T-helper 22 cell (primary cell): Measurements from ENCODE around the gene PRR7.
"Not testable (repeated sequence)": the region's sequence is repeated elsewhere in the genome, so short reads cannot be mapped to it uniquely, and the experiment has no call there.

Experiments
- DNase-seq: peaks from one replicate; pipeline ENCODE4 v3.0.0-alpha.2; 2020; ENCODE audit warnings: low read depth

The PRR7 gene

DNA sequence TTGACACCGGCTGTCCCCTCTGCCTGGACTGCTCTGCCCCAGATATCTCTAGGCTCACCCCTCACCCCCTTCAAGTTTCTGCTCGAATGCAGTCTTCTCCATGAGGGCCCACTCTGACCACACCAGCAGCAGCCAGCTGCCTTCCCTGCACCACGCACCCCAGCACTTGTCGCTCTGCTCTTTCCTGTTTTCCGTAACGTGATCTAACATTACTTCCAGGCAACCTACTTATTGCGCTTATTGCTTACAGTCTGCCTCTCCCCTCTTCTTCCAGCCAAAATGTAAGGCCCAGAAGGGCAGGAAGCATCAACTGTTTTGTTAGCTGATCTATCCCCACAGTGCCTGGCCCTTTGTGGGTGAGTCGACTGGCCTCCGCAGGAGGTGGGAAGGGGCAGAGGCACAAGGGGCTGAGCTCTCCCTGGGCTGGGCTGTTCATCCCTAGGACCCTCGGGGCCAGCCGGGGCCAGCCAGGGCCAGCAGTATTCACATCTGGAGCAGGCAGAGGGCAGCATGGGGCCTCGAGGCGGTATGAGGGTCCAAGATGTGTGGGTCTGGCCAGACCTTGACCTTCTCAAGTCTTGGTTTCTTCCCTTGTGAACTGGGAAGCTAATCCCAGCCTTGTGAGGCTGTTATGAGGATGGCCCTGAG is 38.4 kb downstream of the PRR7 start:
- DNase-seq: no peak

DNA sequence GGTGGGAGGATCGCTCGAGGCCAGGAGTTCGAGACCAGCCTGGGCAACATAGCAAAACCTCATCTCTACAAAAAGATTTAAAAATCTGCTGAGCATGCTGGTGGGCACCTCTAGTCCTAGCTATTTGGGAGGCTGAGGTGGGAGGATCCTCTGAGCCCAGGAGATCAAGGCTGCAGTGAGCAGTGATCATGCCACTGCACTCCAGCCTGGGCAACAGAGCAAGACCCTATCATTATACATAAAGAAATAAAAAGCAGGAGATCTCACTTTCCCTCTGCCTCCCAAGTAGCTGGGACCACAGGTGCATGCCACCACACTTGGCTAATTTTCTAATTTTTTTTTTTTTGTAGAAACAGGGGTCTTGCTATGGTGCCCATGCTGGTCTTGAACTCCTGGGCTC is 39.1 kb downstream of the PRR7 start:
- DNase-seq: not testable (repeated sequence)

DNA sequence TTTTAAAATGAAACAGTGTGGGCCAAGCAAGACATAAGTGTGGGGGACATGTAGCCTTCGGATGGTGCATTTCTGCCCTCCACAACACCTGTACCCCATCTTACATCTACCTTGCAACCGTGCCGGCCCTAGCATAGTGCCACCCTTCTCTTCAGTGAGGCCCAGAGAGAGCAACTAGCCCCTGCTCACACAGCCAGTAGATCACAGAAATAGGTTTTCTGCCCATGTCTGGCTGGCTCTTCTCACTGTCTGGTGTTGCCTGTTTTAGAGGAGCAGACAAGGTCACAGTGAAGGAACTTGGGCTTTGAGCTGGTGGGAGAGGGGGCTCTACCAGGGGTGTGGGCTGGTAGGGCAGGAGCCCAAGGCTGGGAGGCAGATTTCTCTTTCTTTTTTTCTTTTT is 39.6 kb downstream of the PRR7 start:
- DNase-seq: no peak

DNA sequence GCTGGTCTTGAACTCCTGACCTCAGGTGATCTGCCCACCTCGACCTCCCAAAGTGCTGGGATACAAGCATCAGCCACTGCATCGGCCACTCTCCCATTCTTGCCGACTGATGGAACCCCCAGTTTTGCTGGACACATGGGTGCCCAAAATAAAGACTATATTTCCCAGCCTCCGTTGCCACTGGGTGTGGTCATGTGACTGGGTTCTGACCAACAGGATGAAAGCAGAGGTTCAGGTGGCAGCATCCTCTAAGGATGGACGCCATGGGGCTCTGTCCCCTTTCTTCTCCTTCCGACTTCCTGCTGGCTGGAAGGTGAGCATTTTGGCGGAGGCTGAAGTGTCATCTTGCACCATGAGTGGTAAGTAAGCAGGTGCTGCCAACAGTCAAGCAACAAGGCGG is 40.5 kb downstream of the PRR7 start:
- DNase-seq: no peak

DNA sequence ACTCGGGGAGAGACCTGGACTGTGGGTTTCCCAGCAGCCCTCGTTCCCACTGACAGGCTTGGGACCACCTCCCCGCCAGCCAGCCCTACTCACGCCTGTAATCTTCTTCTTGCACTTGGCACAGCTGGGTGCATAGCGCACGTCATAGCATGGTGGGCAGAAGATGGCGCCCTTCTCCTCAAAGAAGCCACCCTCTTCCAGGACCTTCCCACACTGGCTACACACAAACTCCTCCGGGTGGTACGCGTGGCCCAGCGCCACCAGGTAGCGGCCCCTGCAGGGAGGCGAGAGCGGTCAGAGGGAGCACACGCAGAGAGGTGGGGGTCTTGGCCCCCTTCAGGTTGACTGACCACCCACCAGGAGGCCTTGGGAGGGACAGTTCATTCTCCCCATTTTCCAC is 41.4 kb downstream of the PRR7 start:
- DNase-seq: no peak

DNA sequence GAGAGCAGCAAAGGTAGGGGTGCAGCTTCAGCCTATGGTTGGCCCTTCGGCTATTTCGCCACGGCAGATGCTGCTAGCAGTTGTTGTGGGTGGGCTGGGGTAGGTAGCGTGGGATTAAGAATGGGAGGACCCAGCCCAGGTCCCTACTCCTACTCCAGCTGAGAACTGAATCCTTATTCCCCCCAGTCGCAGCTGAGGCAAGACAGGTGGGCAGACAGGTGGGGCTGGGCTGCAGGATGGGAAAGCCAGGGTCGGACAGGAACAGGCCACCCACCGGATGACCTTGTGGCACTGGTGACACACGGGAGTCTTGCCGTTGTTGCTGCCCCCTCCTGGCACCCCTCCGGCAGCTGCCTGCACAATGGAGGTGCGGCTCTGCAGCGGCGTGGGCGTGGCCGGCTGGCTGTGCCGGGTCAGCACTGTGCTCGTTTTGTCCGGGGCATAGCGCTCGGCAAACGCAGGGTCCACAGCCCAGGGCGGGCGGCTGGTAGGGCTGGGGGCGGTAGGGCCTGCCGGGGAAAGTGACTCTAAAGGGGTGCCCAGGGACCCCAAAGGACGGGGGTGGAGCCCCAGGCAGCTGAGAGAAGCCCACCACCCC is 42.6 kb downstream of the PRR7 start:
- no peak for DNase-seq

DNA sequence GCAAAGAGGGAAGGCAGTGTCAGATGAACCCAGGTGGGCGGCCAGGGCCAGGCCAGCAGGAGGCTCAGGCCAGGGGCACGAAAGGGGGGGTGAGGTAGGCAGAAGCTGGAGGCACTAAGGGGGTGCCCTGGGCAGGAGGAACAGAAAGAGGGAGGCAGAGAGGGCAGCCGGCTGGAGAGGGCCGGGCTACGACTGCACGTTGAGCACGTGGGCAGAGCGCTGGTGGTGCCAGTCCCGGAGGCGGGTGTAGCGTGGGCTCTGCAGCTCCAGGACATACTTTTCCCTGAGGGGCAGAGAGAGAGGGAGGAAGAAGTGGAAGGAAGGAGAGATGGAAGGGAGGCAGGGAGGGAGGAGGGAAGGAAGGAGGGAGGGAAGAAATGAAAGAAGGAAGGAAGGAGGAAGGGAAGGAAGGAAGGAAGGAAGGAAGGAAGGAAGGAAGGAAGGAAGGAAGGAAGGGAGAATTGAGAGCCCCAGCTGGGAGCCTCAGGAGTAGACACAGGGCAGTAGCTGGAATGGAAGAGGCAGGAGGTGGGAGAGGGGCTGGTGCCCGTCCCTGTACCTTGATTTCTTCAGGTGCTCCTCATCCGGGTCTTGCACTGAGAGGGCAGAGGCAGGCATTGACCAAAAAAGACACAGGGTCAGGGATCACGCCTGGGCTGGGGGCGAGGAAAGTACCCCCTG is 43.8 kb downstream of the PRR7 start:
- no peak for DNase-seq

DNA sequence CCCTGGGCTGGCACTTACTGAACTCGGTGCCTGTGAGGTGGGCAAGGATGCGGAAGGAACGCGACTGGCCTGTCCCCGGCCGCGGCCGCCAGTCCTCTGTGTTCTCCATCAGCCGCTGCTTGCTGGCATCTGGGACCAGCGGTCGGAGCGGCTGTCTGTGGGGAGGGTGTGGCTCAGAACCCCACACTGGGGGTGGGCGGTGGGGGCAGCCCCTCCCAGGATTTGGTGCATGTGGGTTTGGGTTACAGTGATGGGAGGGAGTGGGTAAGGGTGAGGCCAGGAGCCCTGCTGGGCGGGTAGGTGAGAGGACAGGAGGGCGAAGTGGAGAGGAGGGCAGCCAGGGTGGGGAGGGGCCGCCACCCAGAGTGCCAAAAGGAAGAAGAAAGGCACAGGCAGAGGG is 44.4 kb downstream of the PRR7 start:
- no peak for DNase-seq

DNA sequence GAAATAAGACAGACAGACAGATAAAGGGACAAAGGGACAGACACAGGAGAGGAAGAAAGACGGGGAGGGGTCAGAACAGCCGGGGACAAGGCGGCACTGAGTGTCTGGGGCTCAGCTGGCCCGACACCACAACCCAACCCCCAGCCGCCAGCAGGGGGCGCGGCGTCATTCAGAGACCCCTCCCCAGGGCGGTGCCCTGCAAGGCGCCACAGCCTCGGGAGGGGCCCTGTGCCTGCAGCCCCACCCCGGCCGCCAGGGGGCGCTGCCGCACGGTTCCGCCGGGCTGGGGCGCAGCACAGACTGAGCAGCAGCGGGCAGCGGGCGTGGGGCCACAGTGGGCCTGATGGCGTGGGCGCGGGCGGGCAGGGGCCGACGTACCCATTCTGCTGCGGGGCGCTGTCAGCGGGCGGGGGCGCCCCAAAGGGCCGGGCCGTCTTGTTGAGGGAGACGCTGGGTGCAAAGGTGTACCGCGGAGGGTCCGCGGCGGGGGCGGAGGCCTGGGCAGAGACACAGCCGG is 44.9 kb downstream of the PRR7 start:
- no peak for DNase-seq

DNA sequence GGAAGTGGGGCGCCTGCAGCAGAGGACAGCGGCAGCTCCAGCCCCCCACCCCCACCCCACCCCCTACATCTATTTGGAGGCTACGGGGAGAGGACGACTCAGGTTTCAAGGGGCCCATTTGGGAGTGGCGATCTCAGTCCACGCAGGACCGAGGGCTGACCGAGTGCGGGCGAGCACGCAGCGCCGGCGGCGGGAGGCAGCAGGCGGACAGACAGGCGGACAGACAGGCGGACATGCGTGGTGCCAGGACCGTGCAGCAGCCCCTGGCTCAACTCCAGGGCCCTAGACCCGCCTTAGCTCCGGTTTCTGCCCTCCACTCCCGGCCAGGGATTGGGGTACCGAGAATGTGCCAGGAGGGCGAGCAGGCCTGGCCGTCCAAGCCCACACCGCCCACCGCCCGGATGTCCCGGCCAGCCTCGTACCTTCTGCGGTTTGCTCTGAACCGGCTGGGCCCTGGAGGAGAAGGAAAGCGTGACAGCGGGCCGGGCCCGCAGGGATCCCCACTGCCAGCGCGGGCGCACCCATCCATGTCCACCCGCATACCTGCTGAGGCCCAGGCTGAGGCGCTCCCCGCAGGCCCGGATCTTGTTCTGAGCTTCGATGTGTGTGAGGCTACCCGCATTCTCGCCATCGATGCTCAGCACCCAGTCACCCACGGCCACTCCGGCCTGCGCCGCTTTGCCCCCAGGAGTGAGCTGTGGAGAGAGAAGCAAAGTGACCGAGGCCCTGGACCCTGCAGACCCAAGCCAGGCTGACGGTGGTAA is 45.6 kb downstream of the PRR7 start:
- DNase-seq: no peak

DNA sequence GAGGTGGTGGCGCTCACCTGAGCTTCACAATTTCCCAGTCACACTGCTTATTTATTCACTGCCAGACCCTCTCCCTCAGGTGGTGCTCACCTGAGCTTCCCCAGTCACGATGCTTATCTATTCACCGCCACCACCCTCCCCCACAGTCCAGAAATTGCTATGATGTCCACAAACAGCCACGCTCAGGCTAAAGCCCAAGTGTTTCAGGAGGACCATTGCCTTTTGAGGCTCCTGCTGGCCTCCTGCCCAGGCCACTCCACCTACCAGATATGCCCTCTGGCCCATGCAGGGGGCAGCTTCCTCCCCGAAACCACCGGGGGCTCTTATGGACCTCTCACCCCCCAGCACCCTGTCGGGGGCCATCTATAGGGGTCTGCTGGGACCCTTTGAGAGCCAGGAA is 46.2 kb downstream of the PRR7 start:
- DNase-seq: no peak

DNA sequence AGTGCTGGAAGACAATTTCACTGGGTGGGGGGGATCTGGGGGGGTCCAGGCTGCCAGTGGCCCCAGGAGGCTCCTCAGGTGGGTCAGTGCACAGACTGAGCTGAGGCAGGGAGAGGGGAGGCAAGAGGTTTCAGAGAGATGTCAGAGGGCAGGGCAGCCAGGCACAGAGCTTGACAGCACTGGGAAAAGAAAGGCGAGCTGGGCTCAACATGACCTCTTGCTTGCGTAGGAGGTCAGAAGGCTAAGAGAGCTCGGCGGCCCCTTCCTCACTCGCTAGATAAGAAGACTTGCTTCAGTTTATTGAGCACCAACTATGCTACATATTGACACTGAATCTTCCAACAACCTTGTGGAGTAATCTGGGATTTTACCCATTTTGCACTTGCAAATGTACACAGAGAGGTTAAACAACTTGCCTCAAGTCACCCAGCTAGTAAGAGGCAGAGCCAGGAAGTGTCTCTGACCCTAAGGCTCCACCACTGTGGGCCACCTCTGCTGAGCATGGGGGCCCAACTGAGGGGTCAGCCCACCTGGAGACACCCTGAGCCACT is 47.3 kb downstream of the PRR7 start:
- no peak for DNase-seq

DNA sequence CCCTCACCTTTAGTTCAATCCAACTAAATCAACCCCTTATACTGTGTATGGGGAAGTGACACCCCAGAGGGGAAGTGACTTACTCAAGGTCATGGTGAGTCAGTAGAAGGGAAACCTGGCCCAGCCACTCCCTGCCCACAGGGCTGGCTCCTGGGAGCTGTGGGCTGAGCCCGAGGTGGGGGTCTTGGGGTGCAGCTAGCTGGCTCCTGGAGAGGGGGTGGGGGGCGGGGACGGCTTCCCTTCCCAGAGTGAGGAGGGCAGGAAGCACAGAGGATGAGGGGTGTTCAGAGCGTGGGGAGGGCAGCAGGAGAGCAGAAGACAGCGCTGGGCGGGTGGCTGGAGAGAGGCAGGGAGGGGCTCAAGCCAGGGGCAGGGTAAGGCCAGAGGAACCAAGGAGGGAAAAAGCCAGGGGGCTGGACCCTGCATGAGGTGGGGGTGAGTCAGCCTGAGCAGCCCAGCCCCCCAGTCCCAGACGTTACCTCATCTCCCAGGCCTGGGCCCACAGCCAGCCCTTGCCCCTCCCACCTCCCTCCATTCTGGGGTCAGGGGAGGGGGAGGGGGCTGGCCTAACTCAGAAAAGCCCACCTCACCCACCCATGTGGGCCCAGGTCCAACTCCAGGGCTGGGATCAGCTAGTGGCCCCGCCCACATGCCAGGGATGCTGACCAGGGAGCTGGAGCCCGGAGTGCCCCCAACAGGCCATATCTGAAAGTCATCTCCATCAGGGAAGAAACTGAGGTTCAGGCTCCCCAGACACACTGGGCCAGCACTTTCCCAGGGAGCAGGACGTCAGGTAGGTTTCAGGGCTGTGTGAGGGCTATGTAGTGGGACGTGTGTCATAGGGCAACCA is 48.0 kb downstream of the PRR7 start:
- no peak for DNase-seq

DNA sequence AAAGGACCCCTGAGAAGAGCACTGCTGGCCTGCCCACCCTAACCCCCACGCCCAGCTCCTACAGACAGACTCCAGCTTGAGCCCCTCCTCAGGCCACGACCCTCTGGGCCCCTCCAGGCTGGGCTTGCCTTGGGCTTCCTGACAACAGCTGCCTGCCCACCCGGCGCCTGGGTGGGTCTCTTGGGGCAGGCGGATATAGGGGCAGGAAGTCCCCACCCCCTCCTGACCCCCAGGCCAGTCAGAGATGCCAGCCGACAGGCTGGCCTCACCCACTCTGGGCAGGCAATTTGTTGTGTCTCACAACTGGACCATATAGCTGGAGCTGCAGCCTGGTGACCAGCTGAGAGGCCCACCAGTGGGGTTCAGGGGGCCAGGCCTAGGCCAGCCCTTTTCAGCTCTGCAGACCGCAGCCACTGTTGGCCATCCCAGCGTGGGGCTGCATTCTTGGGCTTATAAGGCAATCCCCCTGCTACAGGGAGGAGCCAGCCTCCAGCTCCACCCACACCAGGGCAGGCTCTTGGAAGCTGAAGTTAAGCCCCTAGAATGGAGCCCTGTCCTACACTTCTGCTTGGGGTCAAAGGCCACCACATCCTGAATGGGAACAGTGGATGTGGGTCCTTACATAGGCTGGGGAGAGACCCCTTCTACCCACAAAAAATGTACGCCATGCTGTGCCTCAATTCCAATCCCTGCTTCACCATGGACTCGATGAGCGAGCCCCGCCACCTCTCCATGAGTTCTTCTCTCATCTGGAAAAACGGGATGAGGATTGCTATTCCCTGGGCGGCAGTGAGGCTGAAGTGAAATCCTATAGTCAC is 48.8 kb downstream of the PRR7 start:
- no peak for DNase-seq

DNA sequence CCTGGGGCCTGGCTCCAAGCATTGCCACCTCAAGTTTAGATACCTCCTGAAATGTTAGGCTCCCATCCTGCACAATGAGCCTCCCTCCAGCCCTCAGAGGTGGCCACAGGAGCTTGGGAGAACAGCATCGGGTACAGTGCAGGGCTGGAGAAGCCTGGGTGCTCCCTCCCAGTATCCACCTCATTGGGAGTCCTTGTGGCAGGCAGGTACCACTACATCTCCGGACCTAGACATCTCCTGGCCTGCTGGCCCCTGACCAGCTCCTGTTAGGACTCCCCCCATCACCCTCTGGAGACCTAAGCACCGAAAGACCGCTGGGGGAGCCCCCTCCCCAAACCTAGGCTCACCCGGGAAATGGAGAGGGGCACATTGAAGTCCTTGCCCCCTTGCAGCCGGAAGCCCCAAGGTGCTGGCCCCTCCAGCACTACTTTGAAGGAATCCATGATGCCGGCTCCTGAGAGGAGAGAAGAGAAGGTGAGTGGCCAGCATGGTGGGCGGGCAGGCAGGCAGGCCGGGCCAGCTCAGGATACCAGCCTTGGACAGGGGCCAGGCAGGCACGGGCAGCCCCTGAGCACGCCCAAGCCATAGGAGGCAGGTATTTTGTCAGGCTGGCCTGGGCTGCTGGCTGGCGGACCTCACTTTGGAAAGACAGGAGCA is 49.6 kb downstream of the PRR7 start:
- DNase-seq: no peak

DNA sequence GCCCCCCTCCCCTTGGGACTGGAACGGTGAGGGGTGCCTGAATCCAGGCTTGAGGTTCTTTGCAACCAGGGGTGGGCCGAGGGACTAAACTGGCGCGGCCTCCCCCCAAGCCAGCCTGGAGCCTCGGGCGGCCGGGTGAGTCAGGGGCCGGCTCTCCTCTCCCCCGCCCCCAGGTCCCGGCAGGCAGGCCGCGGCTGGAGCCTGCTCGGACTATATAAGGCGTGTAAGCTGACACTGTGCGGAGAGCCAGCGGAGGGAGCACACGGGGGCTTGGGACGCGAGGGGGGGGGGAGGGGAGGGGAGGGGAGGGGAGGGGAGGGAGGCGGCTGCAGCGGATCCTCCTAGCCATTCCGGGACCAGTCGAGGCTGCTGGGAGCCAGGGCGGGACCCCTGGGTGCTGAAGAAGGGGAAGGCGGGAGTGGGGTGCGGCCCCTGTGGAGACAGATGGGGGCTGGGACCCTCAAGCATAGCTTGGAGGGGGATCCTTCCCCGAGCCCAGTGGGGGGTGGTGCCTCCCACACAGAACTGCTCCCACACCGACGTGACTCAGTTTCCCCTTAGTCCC is 50.2 kb downstream of the PRR7 start:
- no peak for DNase-seq

DNA sequence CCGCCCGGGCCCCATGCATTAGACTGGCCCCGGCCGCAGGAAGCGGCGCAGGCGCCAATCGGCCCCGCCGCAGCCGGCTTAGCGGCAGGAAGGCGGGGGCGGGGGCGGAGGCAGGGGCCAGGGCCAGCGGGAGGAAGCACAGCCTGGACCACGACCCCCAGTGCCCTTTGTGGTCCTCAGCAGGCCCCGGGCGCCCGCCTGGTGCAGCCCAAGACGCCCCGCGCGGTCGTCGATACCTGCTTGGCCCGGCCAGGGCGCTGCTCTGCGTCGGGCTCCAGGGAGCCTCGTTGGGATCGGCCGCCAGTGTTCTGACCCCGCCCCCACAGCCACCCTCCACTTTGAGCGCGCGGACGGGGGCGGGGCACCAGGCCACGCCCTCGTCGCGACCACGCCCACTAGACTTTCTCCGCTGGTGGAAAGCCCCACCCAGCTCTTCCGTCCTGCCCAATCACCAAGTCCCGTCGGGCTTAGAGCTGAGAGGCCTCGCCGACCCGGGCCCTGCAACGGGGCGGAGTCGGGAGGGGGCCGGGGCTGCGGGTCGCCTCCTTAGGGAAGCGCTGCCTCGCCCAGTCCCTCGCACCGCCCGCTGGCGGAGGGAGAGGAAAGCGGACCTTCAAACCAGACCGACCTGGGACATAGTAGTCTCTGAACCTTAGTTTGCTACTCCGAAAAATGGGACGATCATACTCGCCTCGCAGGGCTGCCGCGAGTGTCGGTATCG is 50.8 kb downstream of the PRR7 start, which contains the start of gene PDLIM7:
Gene PDLIM7 (minus strand): TSS at position 313 of the 721 bp plus-strand sequence. CDS start 1,092 bp downstream, outside the sequence.
- DNase-seq: peak; percentile 88

DNA sequence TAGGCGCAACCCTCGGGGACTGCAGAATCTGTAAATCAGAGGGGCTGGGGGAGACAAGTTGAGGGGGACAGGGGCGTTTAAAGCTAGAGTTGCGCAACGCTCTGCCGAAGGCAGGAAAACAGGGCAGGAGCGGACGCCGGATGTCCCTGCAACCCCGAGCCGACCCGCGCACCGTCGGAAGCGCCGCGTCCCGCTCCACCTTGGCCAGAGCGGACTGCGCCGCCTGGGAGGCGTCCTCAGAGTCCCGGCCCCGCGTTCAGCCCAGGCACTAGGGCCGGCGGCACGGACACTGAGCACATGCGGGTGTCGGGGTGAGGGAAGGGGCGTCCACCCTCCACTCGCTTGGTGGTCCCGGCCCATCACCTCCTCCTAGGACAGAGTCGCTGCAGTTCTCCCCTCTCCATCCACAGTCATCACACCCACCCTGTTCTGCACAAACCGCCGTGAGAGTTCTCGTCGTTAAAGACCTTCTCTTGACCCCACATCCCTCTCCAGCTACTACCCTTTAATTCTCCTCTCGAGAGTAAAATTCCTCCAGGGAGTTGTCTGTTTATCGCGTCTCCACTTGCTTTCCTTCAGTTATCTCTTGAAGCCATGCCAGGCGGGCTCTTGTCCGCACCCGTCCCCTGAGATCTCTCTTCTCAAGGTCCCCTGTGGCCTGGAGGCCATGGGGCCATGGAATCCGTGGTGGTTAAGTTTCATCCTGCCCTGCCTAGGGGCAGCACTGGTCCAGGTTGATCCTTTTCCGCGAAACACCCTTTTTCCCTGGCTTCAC is 51.6 kb downstream of the PRR7 start:
- DNase-seq: no peak
